Liver (tissue), 9 donors: ENCODE data around the gene NADSYN1. TPM values are rescaled to one million over a fixed set of nuclear protein-coding genes. Genes with fewer than 3 reads are reported as not detected.
"Not testable (repeated sequence)": the region's sequence is repeated elsewhere in the genome, so short reads cannot be mapped to it uniquely, and the experiment has no call there.

Source experiments
- DNase-seq: peaks from one replicate; pipeline ENCODE4 v3.0.0-alpha.2; 2017; ENCODE audit warnings: low spot score
- H3K27ac ChIP-seq, 2 donors: one replicate each; pipeline ENCODE4 v1.7.0; 2013; ENCODE audit warnings: inconsistent platforms in 2 of 2, low read length in 2 of 2, control low read depth in 1 of 2, low read depth in 1 of 2, mild to moderate bottlenecking in 1 of 2
- H3K27me3 ChIP-seq, 4 donors: one replicate each; pipeline versions ENCODE4 v1.6.1 to v1.7.0; 2013; ENCODE audit warnings: low read length in 3 of 4, inconsistent platforms in 1 of 4, mild to moderate bottlenecking in 1 of 4, moderate library complexity in 1 of 4; ENCODE audit not compliant: control insufficient read depth in 4 of 4, insufficient read depth in 4 of 4
- H3K36me3 ChIP-seq, 4 donors: one replicate each; pipeline versions ENCODE4 v1.6.1 to v1.7.0; 2013; ENCODE audit warnings: low read length in 3 of 4, mild to moderate bottlenecking in 3 of 4, low read depth in 1 of 4, moderate library complexity in 1 of 4; ENCODE audit not compliant: control insufficient read depth in 4 of 4, insufficient read depth in 3 of 4
- H3K4me1 ChIP-seq, 4 donors: one replicate each; pipeline versions ENCODE4 v1.6.1 to v1.7.0; 2013; ENCODE audit warnings: low read length in 3 of 4, mild to moderate bottlenecking in 3 of 4, moderate library complexity in 1 of 4; ENCODE audit not compliant: control insufficient read depth in 4 of 4, insufficient read depth in 4 of 4
- H3K4me3 ChIP-seq, 3 donors: one replicate each; pipeline versions ENCODE4 v1.6.1 to v1.7.0; 2013; ENCODE audit warnings: low read length in 3 of 3, control low read depth in 1 of 3, low read depth in 1 of 3, mild to moderate bottlenecking in 1 of 3
- H3K9ac ChIP-seq, 2 donors: one replicate each; pipeline ENCODE4 v1.7.0; 2013; ENCODE audit warnings: low read length in 2 of 2, mild to moderate bottlenecking in 2 of 2, moderate library complexity in 2 of 2, control low read depth in 1 of 2, low read depth in 1 of 2
- H3K9me3 ChIP-seq, 4 donors: one replicate each; pipeline versions ENCODE4 v1.6.1 to v1.7.0; 2013; ENCODE audit warnings: low read length in 3 of 4; ENCODE audit not compliant: control insufficient read depth in 4 of 4
- FOXA1 ChIP-seq: IDR thresholded peaks from 2 replicates; pipeline ENCODE4 v1.6.1; 2016; ENCODE audit warnings: antibody characterized with exemption
- GABPA ChIP-seq, 2 donors: IDR thresholded peaks in 1 of 2; conservative IDR thresholded peaks in 1 of 2; 2 replicates each; pipeline ENCODE4 v1.6.1; 2016; ENCODE audit warnings: antibody characterized with exemption in 2 of 2, mild to moderate bottlenecking in 1 of 2, moderate library complexity in 1 of 2
- HNF4A ChIP-seq, 2 donors: conservative IDR thresholded peaks; 2 replicates each; pipeline ENCODE4 v1.6.1; 2016; ENCODE audit warnings: antibody characterized with exemption in 2 of 2, mild to moderate bottlenecking in 2 of 2
- HNF4G ChIP-seq: IDR thresholded peaks from 2 replicates; pipeline ENCODE4 v1.6.1; 2016; ENCODE audit warnings: antibody characterized with exemption
- JUND ChIP-seq, 2 donors: IDR thresholded peaks; 2 replicates each; pipeline ENCODE4 v1.6.1; 2016; ENCODE audit warnings: antibody characterized with exemption in 2 of 2
- RAD21 ChIP-seq, 2 donors: IDR thresholded peaks; 2 replicates each; pipeline ENCODE4 v1.6.1; 2016; ENCODE audit warnings: antibody characterized with exemption in 2 of 2, mild to moderate bottlenecking in 2 of 2
- SP1 ChIP-seq: IDR thresholded peaks from 2 replicates; pipeline ENCODE4 v1.6.1; 2018; ENCODE audit warnings: antibody characterized with exemption, mild to moderate bottlenecking
- TAF1 ChIP-seq: conservative IDR thresholded peaks from 2 replicates; pipeline ENCODE4 v1.6.1; 2016; ENCODE audit warnings: antibody characterized with exemption, mild to moderate bottlenecking
- WGBS: extraction: QIAGEN DNeasy Blood & Tissue Kit; methylation state at CpG from one replicate; pipeline ENCODE4 v1.1.7; 2013; 5-methylcytosine and 5-hydroxymethylcytosine counted together
- polyA plus RNA-seq, 2 donors: library from polyadenylated mRNA; stranded (reverse) in 1 of 2; unstranded in 1 of 2; fragments of 200-250 nt in 1 of 2; fragments of >200 nt in 1 of 2; fragmentation: Nextera tagmentation in 1 of 2; extraction: Ambion mirVana in 1 of 2; gene quantifications; one replicate each; pipeline versions ENCODE4 v1.2.1 to v1.2.3, GENCODE V29; 2013 to 2015
- total RNA-seq, 2 donors: library from RNA; depleted of rRNA; stranded (reverse); fragments of >200 nt; gene quantifications; one replicate each; pipeline ENCODE4 v1.2.3, GENCODE V29; 2014
- TF ChIP-seq, protein P1 (sequence below): fragments of 150-350 bp; IDR thresholded peaks from 2 replicates; pipeline ENCODE4 v1.5.1; 2017; ENCODE audit warnings: improper control_type of control experiment, low read depth, low read length; ENCODE audit not compliant: missing input control
- TF ChIP-seq, protein P2 (sequence below): IDR thresholded peaks from 2 replicates; pipeline ENCODE4 v1.6.1; 2016; ENCODE audit warnings: antibody characterized with exemption
- TF ChIP-seq, protein P3 (sequence below): IDR thresholded peaks from 2 replicates; pipeline ENCODE4 v1.6.1; 2016; ENCODE audit warnings: antibody characterized with exemption, mild to moderate bottlenecking
- TF ChIP-seq, protein P4 (sequence below): IDR thresholded peaks from 2 replicates; pipeline ENCODE4 v1.6.1; 2016; ENCODE audit warnings: antibody characterized with exemption
- donor health status: healthy.
- donor health status: healthy.
- donor health status: healthy.
- donor health status: healthy.
- donor health status: healthy.

The NADSYN1 gene
- total and polyA plus RNA-seq, 4 donors, result 16.6 to 33.6 (median 22.2) TPM

DNA sequence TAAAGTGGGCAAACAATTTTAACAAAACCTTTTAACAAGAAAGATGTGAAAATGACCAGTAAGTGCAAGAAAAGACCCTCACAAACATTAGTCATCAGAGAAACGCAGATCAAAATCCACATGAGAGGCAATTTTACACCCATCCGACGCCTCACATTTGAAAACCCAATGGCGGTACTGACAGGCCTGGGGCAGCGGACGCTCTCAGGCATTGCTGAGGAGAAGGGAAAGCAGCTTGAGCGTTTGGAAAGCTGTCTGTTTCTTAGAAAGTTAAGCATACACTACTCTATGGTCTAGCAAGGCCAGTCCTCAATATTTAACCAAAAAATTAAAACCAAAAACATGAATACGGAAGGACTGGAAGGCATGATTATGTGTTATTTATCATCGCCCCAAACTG is 82.8 kb downstream of the NADSYN1 start:
- H3K36me3 ChIP-seq, result no peaks in the 10 kb centered on the region
- H3K4me1 ChIP-seq, result peaks cover 0 to 9% (median 5%) of the 10 kb centered on the region in 4 donors
- H3K9me3 ChIP-seq, result no peaks in the 10 kb centered on the region
- no peak for DNase-seq
- H3K27ac ChIP-seq, result no peak overlapping the region
- H3K27me3 ChIP-seq, result no peaks in the 10 kb centered on the region
- TF ChIP-seq HNF4A (conservative IDR thresholded peaks at IDR 0.05) (no peak), HNF4G (no peak), RAD21 (IDR thresholded peaks at IDR 0.05) (no peak), TAF1 (no peak), GABPA (IDR thresholded peaks at IDR 0.05 in 1 of 2, conservative IDR thresholded peaks at IDR 0.05 in 1 of 2) (no peak), SP1 (no peak), JUND (IDR thresholded peaks at IDR 0.05) (no peak), FOXA1 (no peak)
- TF ChIP-seq, protein P1, sequence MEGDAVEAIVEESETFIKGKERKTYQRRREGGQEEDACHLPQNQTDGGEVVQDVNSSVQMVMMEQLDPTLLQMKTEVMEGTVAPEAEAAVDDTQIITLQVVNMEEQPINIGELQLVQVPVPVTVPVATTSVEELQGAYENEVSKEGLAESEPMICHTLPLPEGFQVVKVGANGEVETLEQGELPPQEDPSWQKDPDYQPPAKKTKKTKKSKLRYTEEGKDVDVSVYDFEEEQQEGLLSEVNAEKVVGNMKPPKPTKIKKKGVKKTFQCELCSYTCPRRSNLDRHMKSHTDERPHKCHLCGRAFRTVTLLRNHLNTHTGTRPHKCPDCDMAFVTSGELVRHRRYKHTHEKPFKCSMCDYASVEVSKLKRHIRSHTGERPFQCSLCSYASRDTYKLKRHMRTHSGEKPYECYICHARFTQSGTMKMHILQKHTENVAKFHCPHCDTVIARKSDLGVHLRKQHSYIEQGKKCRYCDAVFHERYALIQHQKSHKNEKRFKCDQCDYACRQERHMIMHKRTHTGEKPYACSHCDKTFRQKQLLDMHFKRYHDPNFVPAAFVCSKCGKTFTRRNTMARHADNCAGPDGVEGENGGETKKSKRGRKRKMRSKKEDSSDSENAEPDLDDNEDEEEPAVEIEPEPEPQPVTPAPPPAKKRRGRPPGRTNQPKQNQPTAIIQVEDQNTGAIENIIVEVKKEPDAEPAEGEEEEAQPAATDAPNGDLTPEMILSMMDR, result no peak
- TF ChIP-seq, protein P2, sequence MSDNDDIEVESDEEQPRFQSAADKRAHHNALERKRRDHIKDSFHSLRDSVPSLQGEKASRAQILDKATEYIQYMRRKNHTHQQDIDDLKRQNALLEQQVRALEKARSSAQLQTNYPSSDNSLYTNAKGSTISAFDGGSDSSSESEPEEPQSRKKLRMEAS, result no peak
- TF ChIP-seq, protein P3, sequence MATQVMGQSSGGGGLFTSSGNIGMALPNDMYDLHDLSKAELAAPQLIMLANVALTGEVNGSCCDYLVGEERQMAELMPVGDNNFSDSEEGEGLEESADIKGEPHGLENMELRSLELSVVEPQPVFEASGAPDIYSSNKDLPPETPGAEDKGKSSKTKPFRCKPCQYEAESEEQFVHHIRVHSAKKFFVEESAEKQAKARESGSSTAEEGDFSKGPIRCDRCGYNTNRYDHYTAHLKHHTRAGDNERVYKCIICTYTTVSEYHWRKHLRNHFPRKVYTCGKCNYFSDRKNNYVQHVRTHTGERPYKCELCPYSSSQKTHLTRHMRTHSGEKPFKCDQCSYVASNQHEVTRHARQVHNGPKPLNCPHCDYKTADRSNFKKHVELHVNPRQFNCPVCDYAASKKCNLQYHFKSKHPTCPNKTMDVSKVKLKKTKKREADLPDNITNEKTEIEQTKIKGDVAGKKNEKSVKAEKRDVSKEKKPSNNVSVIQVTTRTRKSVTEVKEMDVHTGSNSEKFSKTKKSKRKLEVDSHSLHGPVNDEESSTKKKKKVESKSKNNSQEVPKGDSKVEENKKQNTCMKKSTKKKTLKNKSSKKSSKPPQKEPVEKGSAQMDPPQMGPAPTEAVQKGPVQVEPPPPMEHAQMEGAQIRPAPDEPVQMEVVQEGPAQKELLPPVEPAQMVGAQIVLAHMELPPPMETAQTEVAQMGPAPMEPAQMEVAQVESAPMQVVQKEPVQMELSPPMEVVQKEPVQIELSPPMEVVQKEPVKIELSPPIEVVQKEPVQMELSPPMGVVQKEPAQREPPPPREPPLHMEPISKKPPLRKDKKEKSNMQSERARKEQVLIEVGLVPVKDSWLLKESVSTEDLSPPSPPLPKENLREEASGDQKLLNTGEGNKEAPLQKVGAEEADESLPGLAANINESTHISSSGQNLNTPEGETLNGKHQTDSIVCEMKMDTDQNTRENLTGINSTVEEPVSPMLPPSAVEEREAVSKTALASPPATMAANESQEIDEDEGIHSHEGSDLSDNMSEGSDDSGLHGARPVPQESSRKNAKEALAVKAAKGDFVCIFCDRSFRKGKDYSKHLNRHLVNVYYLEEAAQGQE, result no peak
- H3K4me3 ChIP-seq, result no peak overlapping the region
- H3K9ac ChIP-seq, result no peak overlapping the region
- 98% methylated on average over 9 of the region's 9 CpGs for WGBS

DNA sequence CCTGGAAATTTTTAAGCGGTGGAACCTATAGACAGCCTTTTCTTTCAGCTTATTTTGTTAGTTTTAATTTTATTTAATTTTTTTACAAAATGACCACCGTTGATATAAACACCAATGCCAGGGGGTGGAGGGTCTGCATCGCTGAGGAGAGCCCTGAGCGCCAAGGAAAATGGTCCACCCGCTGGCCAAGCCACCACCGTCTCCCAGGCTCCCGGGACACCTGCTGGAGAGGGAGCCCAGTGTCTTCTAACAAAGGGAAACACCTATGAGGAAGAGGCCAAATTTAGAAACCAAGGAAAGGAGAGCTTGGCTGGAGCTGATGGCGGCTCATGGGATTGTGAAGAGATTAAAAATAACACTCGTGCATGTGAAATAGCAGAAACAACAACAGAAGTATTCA is 84.5 kb downstream of the NADSYN1 start:
- no peak for DNase-seq
- Histone ChIP-seq H3K4me3 (no peak overlapping the region), H3K27me3 (no peaks in the 10 kb centered on the region), H3K9me3 (no peaks in the 10 kb centered on the region), H3K36me3 (no peaks in the 10 kb centered on the region), H3K4me1 (peaks cover 0 to 9% (median 5%) of the 10 kb centered on the region in 4 donors), H3K27ac (no peak overlapping the region), H3K9ac (no peak overlapping the region)
- WGBS, result 90% methylated on average over 9 of the region's 9 CpGs
- TF ChIP-seq HNF4A (conservative IDR thresholded peaks at IDR 0.05) (no peak), HNF4G (no peak), RAD21 (IDR thresholded peaks at IDR 0.05) (no peak), JUND (IDR thresholded peaks at IDR 0.05) (no peak)
- TF ChIP-seq, protein P4, sequence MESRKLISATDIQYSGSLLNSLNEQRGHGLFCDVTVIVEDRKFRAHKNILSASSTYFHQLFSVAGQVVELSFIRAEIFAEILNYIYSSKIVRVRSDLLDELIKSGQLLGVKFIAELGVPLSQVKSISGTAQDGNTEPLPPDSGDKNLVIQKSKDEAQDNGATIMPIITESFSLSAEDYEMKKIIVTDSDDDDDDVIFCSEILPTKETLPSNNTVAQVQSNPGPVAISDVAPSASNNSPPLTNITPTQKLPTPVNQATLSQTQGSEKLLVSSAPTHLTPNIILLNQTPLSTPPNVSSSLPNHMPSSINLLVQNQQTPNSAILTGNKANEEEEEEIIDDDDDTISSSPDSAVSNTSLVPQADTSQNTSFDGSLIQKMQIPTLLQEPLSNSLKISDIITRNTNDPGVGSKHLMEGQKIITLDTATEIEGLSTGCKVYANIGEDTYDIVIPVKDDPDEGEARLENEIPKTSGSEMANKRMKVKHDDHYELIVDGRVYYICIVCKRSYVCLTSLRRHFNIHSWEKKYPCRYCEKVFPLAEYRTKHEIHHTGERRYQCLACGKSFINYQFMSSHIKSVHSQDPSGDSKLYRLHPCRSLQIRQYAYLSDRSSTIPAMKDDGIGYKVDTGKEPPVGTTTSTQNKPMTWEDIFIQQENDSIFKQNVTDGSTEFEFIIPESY, result no peak

DNA sequence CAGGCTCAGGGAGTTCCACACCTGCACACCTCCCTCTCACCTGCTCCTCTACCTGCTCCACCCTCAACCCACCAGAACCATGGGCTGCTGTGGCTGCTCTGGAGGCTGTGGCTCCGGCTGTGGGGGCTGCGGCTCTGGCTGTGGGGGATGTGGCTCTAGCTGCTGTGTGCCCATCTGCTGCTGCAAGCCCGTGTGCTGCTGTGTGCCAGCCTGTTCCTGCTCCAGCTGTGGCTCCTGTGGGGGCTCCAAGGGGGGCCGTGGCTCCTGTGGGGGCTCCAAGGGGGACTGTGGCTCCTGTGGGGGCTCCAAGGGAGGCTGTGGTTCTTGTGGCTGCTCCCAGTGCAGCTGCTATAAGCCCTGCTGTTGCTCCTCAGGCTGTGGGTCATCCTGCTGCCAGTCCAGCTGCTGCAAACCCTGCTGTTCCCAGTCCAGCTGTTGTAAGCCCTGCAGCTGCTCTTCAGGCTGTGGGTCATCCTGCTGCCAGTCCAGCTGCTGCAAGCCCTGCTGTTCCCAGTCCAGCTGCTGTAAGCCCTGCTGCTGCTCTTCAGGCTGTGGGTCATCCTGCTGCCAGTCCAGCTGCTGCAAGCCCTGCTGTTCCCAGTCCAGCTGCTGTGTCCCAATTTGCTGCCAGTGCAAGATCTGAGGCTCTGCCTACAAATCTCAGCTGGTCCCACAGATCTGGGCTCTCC is 85.1 kb downstream of the NADSYN1 start, which contains the start of gene KRTAP5-8:
Gene KRTAP5-8, plus strand, starts transcription at position 49 of the 689 bp plus-strand sequence. Its CDS starts 31 bp downstream, at position 80.
- not testable (repeated sequence) for H3K27me3 ChIP-seq, H3K27ac ChIP-seq, H3K4me1 ChIP-seq, H3K4me3 ChIP-seq, H3K9me3 ChIP-seq, DNase-seq, H3K9ac ChIP-seq, H3K36me3 ChIP-seq
- WGBS, result 72% methylated on average over 4 of the region's 4 CpGs
